Gastrocnemius medialis (tissue), 4 donors: ENCODE data around the gene COLQ. TPM values are rescaled to one million over a fixed set of nuclear protein-coding genes. Genes with fewer than 3 reads are reported as not detected.

Source experiments
- ATAC-seq, 2 donors: fragments of 150-250 bp; one replicate each; pipeline ENCODE4 v1.9.1; 2016
- DNase-seq, 2 donors: peaks; one replicate each; pipeline ENCODE4 v3.0.0-alpha.2; 2019
- H3K27ac ChIP-seq, 4 donors: fragments of 200-600 bp; sonication (generic); 1 replicate in 1 of 4; 2 replicates in 3 of 4; pipeline ENCODE4 v1.5.1; 2016 to 2018; ENCODE audit warnings: mild to moderate bottlenecking in 2 of 4, moderate library complexity in 1 of 4
- H3K27me3 ChIP-seq, 3 donors: fragments of 200-600 bp; sonication (generic) in 2 of 3; 1 replicate in 1 of 3; 2 replicates in 2 of 3; pipeline versions ENCODE4 v1.5.1 to v1.6.0; 2016 to 2019; ENCODE audit warnings: mild to moderate bottlenecking in 1 of 3, moderate library complexity in 1 of 3
- H3K36me3 ChIP-seq, 2 donors: fragments of 200-600 bp; sonication (generic) in 1 of 2; one replicate each; pipeline ENCODE4 v1.5.1; 2017 to 2018
- H3K4me1 ChIP-seq, 2 donors: fragments of 200-600 bp; sonication (generic) in 1 of 2; one replicate each; pipeline ENCODE4 v1.5.1; 2016 to 2017; ENCODE audit warnings: mild to moderate bottlenecking in 2 of 2
- H3K4me3 ChIP-seq, 4 donors: fragments of 200-600 bp; sonication (generic) in 3 of 4; 1 replicate in 1 of 4; 2 replicates in 3 of 4; pipeline ENCODE4 v1.5.1; 2016 to 2019; ENCODE audit warnings: mild to moderate bottlenecking in 2 of 4
- H3K9me3 ChIP-seq, 3 donors: fragments of 200-600 bp; sonication (generic) in 2 of 3; 1 replicate in 1 of 3; 2 replicates in 2 of 3; pipeline ENCODE4 v1.5.1; 2016 to 2019
- POLR2A ChIP-seq, 2 donors: fragments of 450-650 bp; IDR thresholded peaks; one replicate each; pipeline ENCODE4 v1.6.1; 2017; ENCODE audit warnings: antibody characterized with exemption in 2 of 2, mild to moderate bottlenecking in 2 of 2, moderate library complexity in 2 of 2
- in situ Hi-C, 4 donors: fragments of 200-750 bp; cut with MboI; loops; one replicate each; pipeline versions ENCODE4 v1.15.0 to v1.8.0; 2017; ENCODE audit warnings: low sequenced_read_pairs in 4 of 4
- intact Hi-C: fragments of 100-400 bp; cut with DNase I; formaldehyde crosslinking; loops from one replicate; pipeline ENCODE4 v1.15.1; 2023; ENCODE audit warnings: low total_unique reads
- total RNA-seq, 4 donors: library from RNA; depleted of rRNA; stranded (reverse); fragments of >200 nt; gene quantifications; one replicate each; pipeline versions ENCODE4 v1.1.0 to v1.2.3, GENCODE V29; 2016
- TF ChIP-seq, protein P1 (sequence below), 5 experiments: fragments of 450-650 bp in 3 of 5; fragments of 200-600 bp in 2 of 5; sonication (generic) in 2 of 5; IDR thresholded peaks in 4 of 5; conservative IDR thresholded peaks in 1 of 5; 1 replicate in 4 of 5; 2 replicates in 1 of 5; pipeline ENCODE4 v1.5.1; 2016 to 2019; ENCODE audit warnings: antibody characterized with exemption in 5 of 5, mild to moderate bottlenecking in 3 of 5, moderate library complexity in 3 of 5

Gene COLQ
- total RNA-seq, 4 donors from 2014 or later: 2.8 to 4.7 (median 3.0) TPM

DNA sequence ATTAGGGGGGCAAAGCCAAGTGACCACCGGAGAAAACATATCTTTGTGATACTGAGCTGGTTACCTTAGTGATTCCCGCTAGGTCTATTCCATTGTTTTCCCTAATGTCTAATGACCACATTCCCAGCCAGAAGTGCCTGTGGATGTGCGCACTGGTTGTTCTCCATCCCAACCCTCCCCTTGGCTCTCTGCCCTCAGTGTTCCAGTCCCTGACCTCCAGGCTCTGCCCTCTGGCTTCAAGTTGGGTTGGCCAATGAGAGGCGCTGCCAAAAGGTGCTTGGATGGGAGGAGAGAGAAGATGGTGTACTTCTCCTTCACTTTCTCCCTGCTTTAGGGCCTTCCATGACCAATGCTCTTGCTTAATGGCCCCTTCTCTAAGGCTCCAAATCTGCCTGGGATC lies 2.4 kb downstream of the COLQ start:
- intact Hi-C loops (no loop called here), in situ Hi-C loops (no loop called here)
- no peaks in the 10 kb centered on the region for H3K36me3 ChIP-seq
- H3K27ac ChIP-seq: peak overlapping the region; percentile 88 to 96 (median 90)
- ATAC-seq: no peak
- DNase-seq: peak in 1 of 2 donors; percentile 48
- no peak for TF ChIP-seq POLR2A (IDR thresholded peaks at IDR 0.05)
- TF ChIP-seq, protein P1, sequence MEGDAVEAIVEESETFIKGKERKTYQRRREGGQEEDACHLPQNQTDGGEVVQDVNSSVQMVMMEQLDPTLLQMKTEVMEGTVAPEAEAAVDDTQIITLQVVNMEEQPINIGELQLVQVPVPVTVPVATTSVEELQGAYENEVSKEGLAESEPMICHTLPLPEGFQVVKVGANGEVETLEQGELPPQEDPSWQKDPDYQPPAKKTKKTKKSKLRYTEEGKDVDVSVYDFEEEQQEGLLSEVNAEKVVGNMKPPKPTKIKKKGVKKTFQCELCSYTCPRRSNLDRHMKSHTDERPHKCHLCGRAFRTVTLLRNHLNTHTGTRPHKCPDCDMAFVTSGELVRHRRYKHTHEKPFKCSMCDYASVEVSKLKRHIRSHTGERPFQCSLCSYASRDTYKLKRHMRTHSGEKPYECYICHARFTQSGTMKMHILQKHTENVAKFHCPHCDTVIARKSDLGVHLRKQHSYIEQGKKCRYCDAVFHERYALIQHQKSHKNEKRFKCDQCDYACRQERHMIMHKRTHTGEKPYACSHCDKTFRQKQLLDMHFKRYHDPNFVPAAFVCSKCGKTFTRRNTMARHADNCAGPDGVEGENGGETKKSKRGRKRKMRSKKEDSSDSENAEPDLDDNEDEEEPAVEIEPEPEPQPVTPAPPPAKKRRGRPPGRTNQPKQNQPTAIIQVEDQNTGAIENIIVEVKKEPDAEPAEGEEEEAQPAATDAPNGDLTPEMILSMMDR (IDR thresholded peaks at IDR 0.05 in 4 of 5, conservative IDR thresholded peaks at IDR 0.05 in 1 of 5): no peak
- no peak overlapping the region for H3K4me3 ChIP-seq
- no peaks in the 10 kb centered on the region for H3K9me3 ChIP-seq
- H3K4me1 ChIP-seq: peaks cover 58 to 63% of the 10 kb centered on the region in 2 donors
- no peaks in the 10 kb centered on the region for H3K27me3 ChIP-seq

DNA sequence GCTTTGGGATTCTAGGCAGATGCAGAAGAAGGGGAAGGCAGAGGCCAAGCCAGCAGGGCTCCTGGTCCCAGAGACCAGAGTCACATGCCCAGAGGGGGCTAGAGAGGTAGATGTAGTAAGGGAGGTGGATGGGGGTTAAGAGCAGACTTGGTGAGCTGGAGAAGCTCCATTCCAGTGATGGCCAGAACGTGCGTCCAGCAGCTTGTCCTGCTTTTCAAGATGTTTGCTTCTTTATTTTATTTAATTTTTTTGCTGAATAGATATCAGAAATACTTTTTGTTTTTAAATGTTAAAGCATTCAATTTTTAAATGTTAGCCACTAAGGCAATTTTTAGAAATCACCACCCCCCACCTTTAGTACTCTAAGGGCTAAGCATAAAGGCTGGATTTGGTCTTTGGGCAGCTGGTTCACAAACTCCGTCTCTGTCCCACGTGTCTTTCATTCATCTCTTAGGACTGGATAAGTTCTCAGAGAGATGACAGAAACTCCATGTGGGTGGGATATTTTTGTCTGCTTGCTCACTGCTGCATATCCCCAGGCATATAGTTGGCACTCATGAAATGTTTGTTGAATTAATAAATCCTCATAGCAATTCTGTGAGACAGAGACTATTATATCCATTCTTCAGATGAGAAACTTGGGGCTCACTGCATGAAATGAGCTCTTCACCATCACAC lies 6.7 kb downstream of the COLQ start:
- Histone ChIP-seq H3K27ac (peak overlapping the region in 3 of 4 donors; percentile 16 to 92 (median 57)), H3K4me1 (peaks cover 30 to 49% of the 10 kb centered on the region in 2 donors), H3K36me3 (no peaks in the 10 kb centered on the region), H3K9me3 (no peaks in the 10 kb centered on the region), H3K4me3 (no peak overlapping the region), H3K27me3 (no peaks in the 10 kb centered on the region)
- intact Hi-C loops: no loop called here
- no peak for TF ChIP-seq POLR2A (IDR thresholded peaks at IDR 0.05)
- TF ChIP-seq, protein P1 (IDR thresholded peaks at IDR 0.05 in 4 of 5, conservative IDR thresholded peaks at IDR 0.05 in 1 of 5): no peak
- peak in 1 of 2 donors; percentile 48 for ATAC-seq
- DNase-seq: no peak
- in situ Hi-C loops: no loop called here

DNA sequence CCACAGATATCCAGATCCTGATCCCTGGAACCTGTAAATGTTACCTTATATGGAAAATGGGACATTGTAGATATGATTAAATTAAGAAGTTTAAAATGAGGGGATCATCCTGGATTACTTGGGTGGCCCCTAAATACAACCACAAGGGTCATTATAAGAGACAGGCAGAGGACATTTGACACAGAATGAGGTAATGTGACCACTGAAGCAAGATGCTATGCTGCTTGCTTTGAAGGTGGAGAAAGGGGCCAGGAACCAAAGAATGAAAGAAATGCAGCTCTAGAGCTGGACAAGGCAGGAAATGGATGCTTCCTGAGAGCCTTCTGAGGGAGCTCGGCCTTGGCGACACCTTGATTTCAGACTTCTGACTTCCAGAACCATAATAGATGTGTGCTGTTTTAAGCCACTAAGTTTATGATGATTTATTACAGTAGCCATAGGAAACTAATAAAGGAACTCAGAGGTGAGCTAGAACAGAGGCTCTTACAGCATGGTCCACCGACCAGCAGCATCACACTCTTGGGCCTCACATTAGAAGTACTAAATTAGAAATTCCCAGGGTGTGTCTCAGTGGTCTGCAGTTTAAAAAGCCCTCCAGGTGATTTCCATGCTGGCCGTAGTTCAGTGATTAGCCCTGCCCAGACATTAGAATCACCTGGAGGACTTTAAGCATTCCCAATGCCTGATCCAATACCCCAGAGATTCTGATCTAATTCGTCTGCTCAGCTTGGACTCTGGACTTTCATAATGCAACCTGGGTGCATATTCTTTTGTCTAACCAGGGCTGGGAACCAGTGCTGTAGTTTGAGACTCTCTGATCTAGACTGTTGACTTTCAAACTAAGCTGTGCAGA lies 7.5 kb downstream of the COLQ start:
- peaks cover 23 to 42% of the 10 kb centered on the region in 2 donors for H3K4me1 ChIP-seq
- intact Hi-C loops: no loop called here
- H3K27ac ChIP-seq: peak overlapping the region in 3 of 4 donors; percentile 16 to 92 (median 57)

DNA sequence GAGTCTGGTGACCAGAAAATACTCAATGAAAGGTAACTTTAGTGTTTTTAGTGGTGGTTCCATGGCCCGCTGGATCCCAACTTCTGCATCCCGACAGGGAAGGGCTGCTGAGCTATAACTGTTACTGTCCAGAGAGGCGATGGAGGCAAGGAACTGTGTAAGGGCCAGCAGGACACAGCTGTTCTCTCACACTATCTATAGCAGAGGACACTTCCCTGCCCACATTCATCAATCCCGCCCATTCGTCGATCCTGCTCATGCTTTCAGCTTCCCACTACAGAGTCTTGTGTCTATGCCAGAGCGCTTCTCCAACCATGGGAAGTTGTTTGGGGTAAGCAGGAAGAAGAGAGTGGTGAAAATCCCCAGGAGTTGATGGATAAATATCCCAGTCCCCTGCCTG lies 8.4 kb downstream of the COLQ start:
- H3K9me3 ChIP-seq: no peaks in the 10 kb centered on the region
- no peaks in the 10 kb centered on the region for H3K36me3 ChIP-seq
- peak overlapping the region; percentile 73 to 92 (median 76) for H3K27ac ChIP-seq
- no peaks in the 10 kb centered on the region for H3K27me3 ChIP-seq
- in situ Hi-C loops: no loop called here
- no peak overlapping the region for H3K4me3 ChIP-seq
- DNase-seq (no peak), ATAC-seq (no peak)
- H3K4me1 ChIP-seq: peaks cover 20 to 36% of the 10 kb centered on the region in 2 donors
- intact Hi-C loops: no loop called here
- TF ChIP-seq, protein P1 (IDR thresholded peaks at IDR 0.05 in 4 of 5, conservative IDR thresholded peaks at IDR 0.05 in 1 of 5): no peak
- no peak for TF ChIP-seq POLR2A (IDR thresholded peaks at IDR 0.05)

More for the DNA sequence above, 7.5 kb downstream of the COLQ start:
- no peak for ATAC-seq
- no peak for TF ChIP-seq POLR2A (IDR thresholded peaks at IDR 0.05)
- TF ChIP-seq, protein P1 (IDR thresholded peaks at IDR 0.05 in 4 of 5, conservative IDR thresholded peaks at IDR 0.05 in 1 of 5): no peak
- Histone ChIP-seq H3K36me3 (no peaks in the 10 kb centered on the region), H3K27me3 (no peaks in the 10 kb centered on the region), H3K9me3 (no peaks in the 10 kb centered on the region), H3K4me3 (no peak overlapping the region)
- in situ Hi-C loops: no loop called here
- no peak for DNase-seq
